ENCODE results near the gene FCHO2. TPM values are rescaled to one million over a fixed set of nuclear protein-coding genes. Genes with fewer than 3 reads are reported as not detected.

Gene FCHO2
- total and polyA plus RNA-seq, 2 of the 8 experiments (the other 6 are each of a cell fraction or from before 2014, with no cell fraction given), result 4.3 to 15.7 TPM

GRCh38 chr5:72955768-72956323 is at the start of gene FCHO2 (continued):
- TF ChIP-seq SP4 (IDR thresholded peaks at IDR 0.05; ENCODE audit: low read length) (no peak), TAF1 (IDR thresholded peaks at IDR 0.05; ENCODE audit: low read depth, low read length) (peak; percentile 72)
